K562 (cell line): ENCODE measurements around the gene ERP27. TPM values are rescaled to one million over a fixed set of nuclear protein-coding genes. Genes with fewer than 3 reads are reported as not detected.

Source experiments
- ATAC-seq: fragments of 200-7000 bp; cut with Tn5 transposase; 3 replicates; pipeline ENCODE4 v1.9.1; 2020; ENCODE audit warnings: moderate library complexity
- BruUV-seq: library from RNA; stranded (reverse); fragments of 400-500 nt; replicated peaks from 2 replicates; lab custom pipeline; 2021; lab: Mats Ljungman, UMichigan
- CTCF ChIA-PET: fragments of 300-600 bp; formaldehyde crosslinking; extraction: SDS; loops from one replicate; lab custom pipeline; 2021; ENCODE audit warnings: low intra/inter-chr PET ratio; lab: Yijun Ruan, JAX
- POLR2A ChIA-PET: fragments of 300-600, 350-650 bp; sonication (Branson Sonifier 250); formaldehyde crosslinking; extraction: SDS; loops from one replicate; lab custom pipeline; 2021; ENCODE audit warnings: antibody characterized with exemption, inconsistent platforms; lab: Yijun Ruan, JAX
- DNase-seq, 4 experiments: peaks; one replicate each; pipeline versions ENCODE4 v3.0.0 to v3.0.0-alpha.2; 2011 to 2018; ENCODE audit warnings: low spot score in 3 of 4, mixed read lengths in 3 of 4; ENCODE audit errors: extremely low read depth in 1 of 4
- FAIRE-seq: peaks from 2 replicates; lab custom pipeline; 2011; peaks lifted over from hg19 to GRCh38; lab: Jason Lieb, UNC
- H2AFZ ChIP-seq: 2 replicates; pipeline ENCODE4 v1.6.0; 2011; ENCODE audit warnings: low read depth, low read length, control low read depth, inconsistent platforms
- H3K27ac ChIP-seq: fragments of 200-600 bp; 3 replicates; pipeline ENCODE4 v1.8.0; 2011; ENCODE audit warnings: low read depth, mild to moderate bottlenecking, control low read depth, inconsistent platforms, low read length, moderate library complexity, mixed read lengths; ENCODE audit errors: extremely low read depth
- H3K27me3 ChIP-seq, 2 experiments: fragments of 300-600 bp in 1 of 2; 2 replicates in 1 of 2; 3 replicates in 1 of 2; pipeline versions ENCODE4 v1.6.0 to v1.8.0; 2011; ENCODE audit warnings: inconsistent platforms in 2 of 2, low read length in 2 of 2, mild to moderate bottlenecking in 1 of 2, mixed read lengths in 1 of 2, moderate library complexity in 1 of 2; ENCODE audit not compliant: control insufficient read depth in 2 of 2, insufficient read depth in 2 of 2
- H3K36me3 ChIP-seq: fragments of 300-600 bp; 3 replicates; pipeline ENCODE4 v1.8.0; 2011; ENCODE audit warnings: mild to moderate bottlenecking, low read length, inconsistent platforms; ENCODE audit not compliant: control insufficient read depth, insufficient read depth
- H3K4me1 ChIP-seq, 2 experiments: fragments of 200-600 bp in 1 of 2; replicated peaks in 1 of 2; 2 replicates in 1 of 2; 3 replicates in 1 of 2; pipeline versions ENCODE4 v1.5.1 to v1.8.0; 2011; ENCODE audit warnings: inconsistent platforms in 2 of 2, low read length in 2 of 2, mild to moderate bottlenecking in 1 of 2, mixed read lengths in 1 of 2, moderate library complexity in 1 of 2; ENCODE audit not compliant: control insufficient read depth in 2 of 2, insufficient read depth in 2 of 2
- H3K4me2 ChIP-seq: 2 replicates; pipeline ENCODE4 v1.6.1; 2011; ENCODE audit warnings: low read length, control low read depth, inconsistent platforms, mixed read lengths; ENCODE audit not compliant: insufficient read depth
- H3K4me3 ChIP-seq: fragments of 200-600 bp; sonication (generic), shearing (Covaris generic); 2 replicates; pipeline ENCODE4 v1.5.1; 2016; ENCODE audit warnings: control low read depth, inconsistent platforms
- H3K79me2 ChIP-seq: fragments of 200-600 bp; 3 replicates; pipeline ENCODE4 v1.8.0; 2011; ENCODE audit warnings: low read length, inconsistent platforms; ENCODE audit not compliant: control insufficient read depth, insufficient read depth
- H3K9ac ChIP-seq, 2 experiments: 2 replicates each; pipeline versions ENCODE4 v1.6.0 to v1.6.1; 2011; ENCODE audit warnings: low read depth in 2 of 2, low read length in 2 of 2, control low read depth in 1 of 2, inconsistent platforms in 1 of 2, mild to moderate bottlenecking in 1 of 2, mixed read lengths in 1 of 2; ENCODE audit not compliant: insufficient read depth in 1 of 2
- H3K9me1 ChIP-seq: one replicate; pipeline ENCODE4 v1.6.0; 2011; ENCODE audit warnings: inconsistent platforms, mild to moderate bottlenecking, low read length, moderate library complexity; ENCODE audit not compliant: control insufficient read depth, insufficient read depth
- H3K9me3 ChIP-seq: replicated peaks from 2 replicates; pipeline ENCODE4 v1.5.1; 2011; ENCODE audit warnings: low read depth, low read length, inconsistent platforms; ENCODE audit not compliant: control insufficient read depth, insufficient read depth
- H4K20me1 ChIP-seq: replicated peaks from 2 replicates; pipeline ENCODE4 v1.6.1; 2011; ENCODE audit warnings: low read length, inconsistent platforms, mixed read lengths; ENCODE audit not compliant: control insufficient read depth, insufficient read depth
- IFI16 ChIP-seq: fragments of 250-450 bp; sonication (Bioruptor Pico); IDR thresholded peaks from 2 replicates; pipeline ENCODE4 v2.1.2; 2022; ENCODE audit warnings: mild to moderate bottlenecking, inconsistent platforms
- MCM7 ChIP-seq, 2 experiments: fragments of 450-650 bp; IDR thresholded peaks; 2 replicates each; pipeline ENCODE4 v1.6.1; 2016 to 2018
- PHF21A ChIP-seq: fragments of 450-650 bp; IDR thresholded peaks from 2 replicates; pipeline ENCODE4 v1.6.1; 2017; ENCODE audit warnings: low read depth, borderline replicate concordance
- RREB1 ChIP-seq: fragments of 250-450 bp; sonication (Bioruptor Pico); IDR thresholded peaks from 2 replicates; pipeline ENCODE4 v1.4.0; 2020
- SRSF1 ChIP-seq: fragments of 200-400 bp; formaldehyde crosslinking; IDR thresholded peaks from 2 replicates; pipeline ENCODE4 v1.6.1; 2017; ENCODE audit warnings: mild to moderate bottlenecking, low read depth, low read length, moderate library complexity
- TRIM25 ChIP-seq: fragments of 450-650 bp; IDR thresholded peaks from 2 replicates; pipeline ENCODE4 v1.7.0; 2016; ENCODE audit warnings: borderline replicate concordance
- USF2 ChIP-seq: sonication (generic); formaldehyde crosslinking; IDR thresholded peaks from 2 replicates; pipeline ENCODE4 v1.5.0; 2020; ENCODE audit warnings: missing genetic modification reagents
- XRCC4 ChIP-seq: IDR thresholded peaks from one replicate; pipeline ENCODE4 v1.6.1; 2011; ENCODE audit not compliant: insufficient read depth, insufficient read length; ENCODE audit errors: extremely low read depth
- ZNF121 ChIP-seq: sonication (generic); formaldehyde crosslinking; conservative IDR thresholded peaks from 2 replicates; pipeline ENCODE4 v1.8.0; 2022; ENCODE audit warnings: missing genetic modification reagents
- ZNF143 ChIP-seq: sonication (generic); formaldehyde crosslinking; IDR thresholded peaks from 2 replicates; pipeline ENCODE4 v1.9.0; 2022; ENCODE audit warnings: mild to moderate bottlenecking, missing genetic modification reagents
- ZNF444 ChIP-seq: fragments of 250-450 bp; sonication (Bioruptor Pico); IDR thresholded peaks from 2 replicates; pipeline ENCODE4 v1.4.0; 2020; ENCODE audit warnings: mild to moderate bottlenecking, moderate library complexity
- WGBS: fragments of 100-300 bp; shearing (Covaris generic); methylation state at CpG from one replicate; pipeline ENCODE4 v1.1.6; 2016; ENCODE audit warnings: low coverage, mixed read lengths; ENCODE audit not compliant: insufficient coverage; ENCODE audit errors: missing lambda C conversion rate; 5-methylcytosine and 5-hydroxymethylcytosine counted together
- in situ Hi-C: fragments of 300-500 bp; cut with MboI; formaldehyde crosslinking; loops from 4 replicates; pipeline ENCODE4 v1.15.0; 2018; ENCODE audit warnings: inconsistent platforms, mixed read lengths
- intact Hi-C: fragments of 100-400 bp; cut with micrococcal nuclease; formaldehyde crosslinking; loops from 2 replicates; pipeline ENCODE4 v1.14.2; 2022
- polyA plus RNA-seq, 8 experiments: library from polyadenylated mRNA; depleted of rRNA in 4 of 8; stranded (reverse) in 5 of 8; unstranded in 3 of 8; fragments of >200 nt; fragmentation: Nextera tagmentation in 2 of 8; fragmentation: Illumina TruSeq in 1 of 8; extraction: Ambion mirVana in 2 of 8; extraction: Trizol in 1 of 8; gene quantifications; 2 replicates each; pipeline versions ENCODE4 v1.2.1 to v1.2.3, GENCODE V29; 2011 to 2014; ENCODE audit warnings: inconsistent platforms in 1 of 8, missing spikeins in 1 of 8
- total RNA-seq, 7 experiments: library from RNA; depleted of rRNA in 6 of 7; stranded (reverse); fragments of >200 nt in 6 of 7; fragmentation: Illumina TruSeq in 2 of 7; extraction: Trizol in 2 of 7; gene quantifications; 2 replicates each; pipeline versions ENCODE4 v1.2.1 to v1.2.3, GENCODE V29; 2011 to 2021; ENCODE audit warnings: low replicate concordance in 1 of 7
- TF ChIP-seq, protein P1 (sequence below): fragments of 450-650 bp; formaldehyde crosslinking; IDR thresholded peaks from 2 replicates; pipeline ENCODE4 v1.4.0; 2022; ENCODE audit warnings: mild to moderate bottlenecking, moderate library complexity

Gene ERP27
- total and polyA plus RNA-seq, 9 of the 15 experiments (the other 6 are each of a cell fraction or from before 2014, with no cell fraction given) = 0.07 to 0.27 (median 0.11) TPM; not detected in 6

DNA sequence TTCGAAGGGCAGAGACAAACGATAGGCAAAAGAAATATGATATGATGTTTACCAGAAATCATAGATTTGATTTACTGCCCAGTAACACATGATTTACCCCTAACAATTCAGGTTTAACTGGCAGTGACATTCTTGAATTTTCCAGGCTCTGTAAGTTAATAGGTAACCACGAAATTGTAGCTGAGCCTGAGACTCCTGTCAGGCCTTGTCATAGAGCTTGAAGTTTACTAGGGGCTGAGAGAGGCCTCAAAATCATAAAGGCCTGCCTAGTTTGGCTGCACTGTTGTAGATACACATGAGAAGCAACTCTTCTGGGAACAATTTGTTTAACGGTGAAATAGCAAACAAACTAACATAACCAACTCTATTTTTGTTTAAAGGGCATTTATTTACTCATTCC is 3.3 kb downstream of the ERP27 start:
- Histone ChIP-seq H4K20me1 (no peaks in the 10 kb centered on the region), H3K27ac (no peak overlapping the region), H3K4me1 (no peaks in the 10 kb centered on the region; a peak in 1 of 5 replicates), H3K9ac (no peak overlapping the region), H2AFZ (no peak overlapping the region), H3K36me3 (no peaks in the 10 kb centered on the region), H3K9me3 (no peaks in the 10 kb centered on the region), H3K79me2 (no peaks in the 10 kb centered on the region), H3K9me1 (no peaks in the 10 kb centered on the region), H3K27me3 (no peaks in the 10 kb centered on the region), H3K4me2 (no peak overlapping the region), H3K4me3 (no peak overlapping the region)
- no peak for ATAC-seq
- 4% methylated on average over 4 of the region's 4 CpGs for whole genome bisulfite sequencing
- POLR2A ChIA-PET = interaction anchor here (0.7 kb wide), 1 partner anchor 507 kb away, joined by 3 read pairs; no protein-coding TSS in a partner anchor
- no peak for FAIRE-seq
- no peak for DNase-seq
- BruUV-seq = no TSS peak
- intact Hi-C loops = loop anchor here (5.0 kb wide), 1 partner anchor 57 kb away; no protein-coding TSS in a partner anchor
- in situ Hi-C loops = no loop called here
- CTCF ChIA-PET = no interaction called here
- TF ChIP-seq ZNF143 = no peak
- TF ChIP-seq ZNF121 (CRISPR knock-in tag) = no peak
- TF ChIP-seq PHF21A = no peak
- TF ChIP-seq IFI16 (CRISPR knock-in tag) = no peak
- TF ChIP-seq XRCC4 = no peak
- TF ChIP-seq ZNF444 (CRISPR knock-in tag) = no peak
- TF ChIP-seq, protein P1, sequence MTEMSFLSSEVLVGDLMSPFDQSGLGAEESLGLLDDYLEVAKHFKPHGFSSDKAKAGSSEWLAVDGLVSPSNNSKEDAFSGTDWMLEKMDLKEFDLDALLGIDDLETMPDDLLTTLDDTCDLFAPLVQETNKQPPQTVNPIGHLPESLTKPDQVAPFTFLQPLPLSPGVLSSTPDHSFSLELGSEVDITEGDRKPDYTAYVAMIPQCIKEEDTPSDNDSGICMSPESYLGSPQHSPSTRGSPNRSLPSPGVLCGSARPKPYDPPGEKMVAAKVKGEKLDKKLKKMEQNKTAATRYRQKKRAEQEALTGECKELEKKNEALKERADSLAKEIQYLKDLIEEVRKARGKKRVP = no peak
- TF ChIP-seq MCM7 (IDR thresholded peaks at IDR 0.05) = no peak
- no peak for TF ChIP-seq USF2
- no peak for TF ChIP-seq RREB1 (CRISPR knock-in tag)
- TF ChIP-seq TRIM25 = no peak
- TF ChIP-seq SRSF1 = no peak
